AG04450 (cell line): ENCODE data around the gene CTDP1. TPM values are rescaled to one million over a fixed set of nuclear protein-coding genes. Genes with fewer than 3 reads are reported as not detected.
A peak's percentile ranks its signal among the peaks of the same experiment; 100 is the strongest.

Experiments used
- CTCF ChIA-PET: fragments of 300-600, 350-600 bp; formaldehyde crosslinking; extraction: SDS; loops from one replicate; lab custom pipeline; 2022; ENCODE audit warnings: antibody characterized with exemption, inconsistent platforms; lab: Charles Lee
- POLR2A ChIA-PET: fragments of 350-600 bp; formaldehyde crosslinking; extraction: SDS; loops from one replicate; lab custom pipeline; 2021; ENCODE audit warnings: antibody characterized with exemption, inconsistent platforms; lab: Yijun Ruan, JAX
- DNase-seq: peaks from one replicate; pipeline ENCODE4 v3.0.0-alpha.2; 2011; ENCODE audit warnings: low read depth, low spot score
- H3K27ac ChIP-seq: one replicate; pipeline ENCODE4 v1.5.1; 2012; ENCODE audit warnings: low read depth, low read length, control low read depth
- H3K27me3 ChIP-seq: one replicate; pipeline ENCODE4 v1.6.0; 2012; ENCODE audit warnings: low read length; ENCODE audit not compliant: control insufficient read depth, insufficient read depth
- H3K4me3 ChIP-seq: 2 replicates; pipeline ENCODE4 v1.5.1; 2011; ENCODE audit warnings: mild to moderate bottlenecking, low read depth, low read length, control low read depth
- H3K9me3 ChIP-seq: 2 replicates; pipeline ENCODE4 v1.5.1; 2012; ENCODE audit warnings: low read length; ENCODE audit not compliant: control insufficient read depth, insufficient read depth
- CTCF ChIP-seq: IDR thresholded peaks from 2 replicates; pipeline ENCODE4 v1.5.1; 2011; ENCODE audit warnings: low read depth, low read length, control low read depth, inconsistent platforms
- polyA plus RNA-seq: library from polyadenylated mRNA; depleted of rRNA; stranded (reverse); fragments of >200 nt; gene quantifications from 2 replicates; pipeline ENCODE4 v1.2.3, GENCODE V29; 2011

Gene CTDP1
- polyA plus RNA-seq, 1 experiment, result 8.4 TPM

GRCh38 chr18:79641722-79642497 lies 37.7 kb upstream of the CTDP1 start:
- ChIA-PET POLR2A (no interaction called here), CTCF (interaction anchor here (1.1 to 6.1 kb wide), 2 partner anchors 262 to 267 kb away, joined by 3 to 107 read pairs; no protein-coding TSS in a partner anchor)
- H3K4me3 ChIP-seq, result no peak overlapping the region
- peaks cover 5% of the 10 kb centered on the region; the same call in 1 of the 2 replicates for H3K9me3 ChIP-seq
- H3K27me3 ChIP-seq, result peaks cover 37% of the 10 kb centered on the region
- no peak for DNase-seq
- H3K27ac ChIP-seq, result no peak overlapping the region
- no peak for TF ChIP-seq CTCF

GRCh38 chr18:79642626-79643025 lies 37.0 kb upstream of the CTDP1 start:
- no peak for DNase-seq

GRCh38 chr18:79643054-79643984 lies 36.3 kb upstream of the CTDP1 start:
- peaks cover 32% of the 10 kb centered on the region for H3K27me3 ChIP-seq
- CTCF ChIA-PET, result interaction anchor here (0.8 to 6.1 kb wide), 6 partner anchors 11 to 268 kb away, joined by 3 to 107 read pairs (median 4); no protein-coding TSS in a partner anchor
- POLR2A ChIA-PET, result no interaction called here
- H3K4me3 ChIP-seq, result no peak overlapping the region
- TF ChIP-seq CTCF, result no peak
- H3K9me3 ChIP-seq, result no peaks in the 10 kb centered on the region; the same call in 1 of the 2 replicates
- DNase-seq, result no peak
- H3K27ac ChIP-seq, result no peak overlapping the region

More at GRCh38 chr18:79642626-79643025, 37.0 kb upstream of the CTDP1 start:
- Histone ChIP-seq H3K4me3 (no peak overlapping the region), H3K27ac (no peak overlapping the region), H3K9me3 (no peaks in the 10 kb centered on the region; the same call in 1 of the 2 replicates), H3K27me3 (peaks cover 33% of the 10 kb centered on the region)
- TF ChIP-seq CTCF, result no peak
- ChIA-PET POLR2A (no interaction called here), CTCF (interaction anchor here (0.8 to 6.1 kb wide), 5 partner anchors 12 to 267 kb away, joined by 3 to 107 read pairs (median 3); no protein-coding TSS in a partner anchor)

GRCh38 chr18:79644006-79644665 lies 35.5 kb upstream of the CTDP1 start:
- H3K27ac ChIP-seq, result no peak overlapping the region
- ChIA-PET CTCF (interaction anchor here (0.8 to 6.1 kb wide), 7 partner anchors 21 to 264 kb away, joined by 3 to 107 read pairs (median 4); no protein-coding TSS in a partner anchor), POLR2A (no interaction called here)
- H3K9me3 ChIP-seq, result no peaks in the 10 kb centered on the region
- peaks cover 23% of the 10 kb centered on the region for H3K27me3 ChIP-seq
- DNase-seq, result no peak
- peak; percentile 97 for TF ChIP-seq CTCF
- no peak overlapping the region for H3K4me3 ChIP-seq
